Dermis blood vessel endothelial cell (primary cell): ENCODE measurements around the gene PI4KA. TPM values are rescaled to one million over a fixed set of nuclear protein-coding genes. Genes with fewer than 3 reads are reported as not detected.
"Not testable (repeated sequence)": the region's sequence is repeated elsewhere in the genome, so short reads cannot be mapped to it uniquely, and the experiment has no call there.

Experiments
- DNase-seq: peaks from one replicate; pipeline ENCODE4 v3.0.0; 2010
- total RNA-seq: library from RNA; depleted of rRNA; stranded (reverse); fragments of >200 nt; gene quantifications from 2 replicates; pipeline ENCODE4 v1.2.3, GENCODE V29; 2014

The PI4KA gene
- total RNA-seq, 1 donor from 2014 or later: 20.3 TPM

GRCh38 chr22:20662524-20663036 lies 196.0 kb downstream of the PI4KA start:
- DNase-seq: not testable (repeated sequence)

DNA sequence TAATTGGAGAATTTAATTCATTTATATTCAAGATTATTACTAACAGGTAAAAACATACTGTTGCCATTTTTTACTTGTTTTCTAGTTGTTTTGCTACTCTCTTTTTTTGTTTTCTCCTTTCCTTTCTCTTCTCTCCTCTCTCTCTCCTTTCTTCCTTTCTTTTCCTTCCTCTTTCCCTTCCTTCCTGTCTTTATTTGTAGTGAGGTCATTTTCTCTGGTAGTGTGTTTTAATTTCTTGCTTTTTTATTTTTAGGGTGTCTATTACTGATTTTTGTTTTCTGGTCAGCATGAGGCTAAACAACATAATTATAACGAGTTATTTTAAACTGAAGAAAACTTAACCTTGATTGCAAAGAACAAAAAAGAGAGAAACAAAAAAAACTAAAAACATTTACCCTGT lies 197.1 kb downstream of the PI4KA start:
- no peak for DNase-seq

DNA sequence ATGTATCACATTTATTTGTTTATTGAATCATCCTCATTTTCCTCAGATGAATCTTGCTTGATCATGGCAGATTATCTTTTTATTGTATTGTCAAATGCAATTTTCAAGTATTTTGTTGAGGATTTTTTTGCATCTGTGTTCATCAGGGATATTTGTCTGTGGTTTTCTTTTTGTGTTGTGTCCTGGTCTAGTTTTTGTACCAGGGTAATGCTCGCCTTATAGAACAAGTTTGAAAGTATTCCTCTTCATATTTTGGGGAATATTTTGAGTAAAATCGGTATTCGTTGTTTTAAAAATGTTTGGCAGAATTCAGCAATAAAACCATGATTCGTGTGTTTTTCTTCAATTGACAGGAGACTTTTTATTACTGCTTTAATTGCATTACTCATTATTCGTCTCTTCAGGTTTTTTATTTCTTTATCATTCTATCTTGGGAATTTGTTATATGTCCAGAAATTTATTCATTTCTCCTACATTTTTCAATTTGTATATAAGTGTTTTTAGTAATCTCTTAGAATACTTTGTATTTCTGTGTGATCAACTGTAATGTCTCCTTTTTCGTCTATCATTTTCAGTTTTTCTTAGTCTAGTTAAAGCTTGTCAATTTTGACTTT lies 198.1 kb downstream of the PI4KA start:
- no peak for DNase-seq

DNA sequence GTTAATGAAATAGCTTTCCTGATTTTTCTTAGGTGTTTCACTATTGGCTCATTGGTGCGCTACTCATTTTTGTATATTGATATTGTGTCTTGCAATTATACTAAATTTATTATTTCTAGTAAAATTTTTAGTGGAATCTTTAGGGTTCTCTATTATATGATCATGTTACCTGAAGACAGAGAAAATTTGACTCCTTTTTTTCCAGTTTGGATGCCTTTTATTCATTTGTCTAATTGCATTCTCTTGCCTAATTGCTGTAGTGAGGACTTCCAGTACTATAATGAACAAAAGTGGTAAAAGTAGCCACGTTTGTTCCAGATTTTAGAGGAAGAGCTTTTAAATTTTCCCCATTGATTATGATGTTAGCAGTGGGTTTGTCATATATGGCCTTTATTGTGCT lies 198.7 kb downstream of the PI4KA start:
- DNase-seq: no peak

- no peak for DNase-seq
Observed at GRCh38 chr22:20659258-20659657, 199.4 kb downstream of the PI4KA start.

DNA sequence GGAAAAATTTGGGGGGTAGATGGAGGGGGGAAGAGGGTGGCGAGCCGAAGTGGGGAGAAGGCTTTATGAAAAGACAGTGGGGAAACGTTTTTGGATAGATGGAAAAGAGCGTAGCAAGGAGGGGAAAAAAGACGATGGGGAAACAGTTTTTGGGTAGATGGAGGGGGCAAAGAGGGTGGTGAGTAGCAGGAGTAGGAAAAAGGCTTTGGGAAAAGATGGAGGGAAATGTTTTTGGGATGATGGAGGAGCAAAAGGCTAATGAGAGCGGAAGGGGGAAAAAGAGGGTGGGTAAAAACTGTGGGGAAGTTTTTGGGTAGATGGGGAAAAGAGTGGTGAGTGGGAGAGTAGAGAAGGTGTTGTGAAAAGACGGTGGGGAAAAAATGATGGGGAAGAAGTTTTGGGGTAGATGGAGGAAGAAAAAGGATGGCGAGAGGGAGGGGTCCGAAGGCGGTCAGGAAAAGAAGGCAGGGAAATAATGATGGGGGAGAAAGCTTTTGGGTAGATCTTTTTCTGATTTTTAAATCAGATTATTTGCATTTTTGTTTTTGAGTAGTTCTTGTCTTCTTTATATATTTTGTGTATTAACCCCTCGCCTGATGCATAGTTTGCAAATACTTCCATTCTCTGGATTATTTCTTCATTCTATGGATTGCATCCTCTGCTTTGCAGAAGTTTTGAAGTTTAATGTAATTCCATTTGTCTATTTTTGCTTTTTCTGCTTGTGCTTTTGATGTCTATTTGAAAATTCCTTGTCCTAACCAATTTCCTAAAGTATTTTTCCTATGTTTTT lies 200.0 kb downstream of the PI4KA start:
- no peak for DNase-seq

DNA sequence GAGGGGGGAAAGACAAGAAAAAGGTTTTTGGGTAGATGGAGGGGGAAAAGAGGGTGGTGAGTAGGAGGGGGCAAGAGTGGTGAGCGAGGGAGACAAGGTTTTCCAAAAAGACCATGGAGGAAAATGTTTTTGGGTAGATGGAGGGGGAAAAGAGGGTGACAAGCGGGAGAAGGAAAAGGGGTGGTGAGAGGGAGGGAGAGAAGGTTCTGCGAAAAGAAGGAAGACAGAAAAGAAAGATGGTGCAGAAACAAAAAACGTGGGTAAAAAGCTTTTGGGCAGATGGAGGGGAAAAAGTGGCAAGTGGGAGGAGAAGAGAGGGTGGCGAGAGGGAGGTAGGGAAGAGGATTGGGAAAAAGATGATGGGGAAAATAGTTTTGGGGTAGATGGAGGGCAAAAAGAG lies 200.6 kb downstream of the PI4KA start:
- DNase-seq: no peak

Other genes with a start within 250 kb of the PI4KA start
- not detected in 2 replicates for gene SERPIND1, start 84.7 kb downstream of the PI4KA start, total RNA-seq
- 6.0 and 8.5 TPM in 2 replicates for gene SNAP29, start 196 bp upstream of the PI4KA start, total RNA-seq
- gene CRKL, start 58.6 kb upstream of the PI4KA start, total RNA-seq: 50.2 and 54.4 TPM in 2 replicates
- 0.05 and 0.17 TPM in 2 replicates for gene AIFM3, start 108.4 kb upstream of the PI4KA start, total RNA-seq
- 51.6 and 60.9 TPM in 2 replicates for gene LZTR1, start 123.5 kb upstream of the PI4KA start, total RNA-seq
- gene THAP7, start 143.3 kb upstream of the PI4KA start, total RNA-seq: 13.8 and 18.1 TPM in 2 replicates
- gene P2RX6, start 156.4 kb upstream of the PI4KA start, total RNA-seq: under 0.01 TPM in 1 of 2 replicates, not detected in the other
- not detected in 2 replicates for gene SLC7A4, start 173.8 kb upstream of the PI4KA start, total RNA-seq
- not detected in 2 replicates for gene LRRC74B, start 187.1 kb upstream of the PI4KA start, total RNA-seq